GM18909 (cell line): ENCODE measurements around the gene CTPS1.

ENCODE experiments used
- ATAC-seq: cut with Tn5 transposase; IDR thresholded peaks from one replicate; pipeline ENCODE4 v1.9.1; 2021; ENCODE audit warnings: mild to moderate bottlenecking; ENCODE audit not compliant: unreplicated experiment, poor library complexity

CTPS1 gene

DNA sequence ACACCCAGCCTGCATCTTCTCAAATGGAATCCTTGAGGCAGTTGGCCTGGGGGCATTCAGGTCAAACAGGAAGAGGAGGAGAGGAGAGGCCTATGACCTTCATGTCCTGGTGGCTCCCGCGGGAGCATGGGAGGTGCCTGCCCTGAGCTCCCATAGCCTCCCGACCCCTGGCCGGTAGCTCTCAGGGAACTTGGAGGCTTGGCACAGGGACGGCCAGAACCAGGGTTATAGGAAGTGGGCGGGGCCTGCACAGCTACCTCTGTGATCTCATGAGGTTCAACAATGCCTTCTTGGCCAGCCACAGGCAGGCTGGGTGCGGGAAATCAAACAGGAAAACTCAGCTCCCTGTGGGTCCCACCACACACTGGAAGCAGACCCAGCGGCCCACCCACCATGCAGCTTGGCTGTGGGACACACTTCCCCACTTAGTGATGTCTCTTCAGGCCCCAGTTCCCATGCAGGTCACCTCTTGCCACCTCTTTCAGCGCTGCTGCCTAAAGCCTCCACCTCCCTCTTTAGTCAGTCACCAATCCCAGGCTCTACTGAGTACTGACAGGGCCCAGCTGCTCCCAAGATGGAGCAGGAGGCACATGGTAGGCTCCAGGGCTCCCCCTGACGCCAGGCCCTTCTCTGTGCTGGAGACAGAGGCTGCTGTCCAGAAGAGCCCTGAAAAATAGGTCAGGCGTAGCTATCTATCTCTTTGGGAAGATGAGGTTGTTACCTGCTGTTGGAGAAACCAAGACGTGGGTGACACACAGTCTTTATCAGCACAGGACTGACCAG, 42.2 kb downstream of the CTPS1 start, which contains the start of gene SLFNL1:
TSS of gene SLFNL1 (minus strand) at position 200 of the 783 bp plus-strand sequence. CDS start 1,065 bp downstream, outside the sequence.
- ATAC-seq = no peak

- no peak for ATAC-seq
Observed at GRCh38 chr1:41022424-41022823, 42.9 kb downstream of the CTPS1 start.

DNA sequence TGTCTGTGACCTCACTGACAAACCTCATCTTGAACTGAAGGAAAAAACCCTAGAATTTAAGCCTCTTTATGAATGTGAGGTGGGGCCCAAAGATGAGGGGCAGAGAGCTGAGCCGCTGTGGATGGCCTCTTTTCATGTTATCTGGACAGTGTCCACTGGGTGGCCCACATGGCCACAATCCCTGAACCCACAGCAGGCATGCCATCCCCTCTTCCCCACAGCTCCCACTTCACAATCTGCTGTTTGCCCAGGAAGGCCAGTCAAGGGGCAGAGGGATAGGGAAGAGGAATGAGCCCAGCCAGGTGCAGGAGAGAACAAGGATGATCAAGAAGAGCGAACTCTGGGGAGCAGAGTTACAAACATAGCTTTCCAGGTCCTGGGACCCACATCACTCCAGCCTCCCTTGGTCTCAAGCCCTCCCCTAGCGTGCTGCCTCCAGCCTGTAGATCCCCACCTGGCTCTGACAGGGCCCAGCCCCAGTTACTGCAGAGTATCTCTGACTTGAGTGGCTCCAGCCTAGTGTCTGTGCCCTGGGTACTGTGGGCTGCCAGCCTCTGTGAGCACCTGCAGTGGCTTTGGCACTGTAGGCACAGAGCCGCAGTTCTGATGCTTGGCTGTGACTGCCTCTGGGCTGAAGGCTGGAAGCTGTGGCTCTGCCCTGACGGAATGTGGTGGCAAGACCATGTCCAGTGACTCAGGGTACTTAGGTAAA, 43.9 kb downstream of the CTPS1 start:
- ATAC-seq = no peak

- ATAC-seq = no peak
Observed at GRCh38 chr1:41024953-41025352, 45.5 kb downstream of the CTPS1 start.

- ATAC-seq = no peak
Observed at GRCh38 chr1:41025979-41026819, 46.7 kb downstream of the CTPS1 start.

GRCh38 chr1:41028034-41028642, 48.6 kb downstream of the CTPS1 start:
- ATAC-seq = no peak

GRCh38 chr1:41030872-41031616, 51.5 kb downstream of the CTPS1 start:
- no peak for ATAC-seq

- ATAC-seq = no peak
Observed at GRCh38 chr1:41032147-41032546, 52.7 kb downstream of the CTPS1 start.

DNA sequence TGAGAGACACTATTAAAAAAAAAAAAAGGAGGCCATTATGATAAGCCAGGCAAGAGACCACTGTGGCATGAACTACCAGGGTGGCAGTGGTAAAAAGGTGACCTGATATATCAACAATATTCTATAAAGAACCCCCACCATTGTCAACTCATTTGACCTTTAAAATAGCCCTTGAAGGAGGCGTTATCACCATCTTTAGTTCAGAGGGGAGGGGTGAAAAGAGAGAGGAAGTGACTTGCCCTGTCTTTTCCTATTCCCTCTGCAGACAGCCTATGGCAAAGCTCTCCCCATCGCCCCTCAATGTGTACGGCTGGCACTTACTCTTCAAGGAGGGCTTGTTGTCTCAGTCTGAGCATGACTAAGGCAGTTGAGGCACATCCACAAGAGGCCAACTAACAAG, 53.8 kb downstream of the CTPS1 start:
- ATAC-seq = no peak

GRCh38 chr1:41037116-41037903, 57.8 kb downstream of the CTPS1 start:
- no peak for ATAC-seq

DNA sequence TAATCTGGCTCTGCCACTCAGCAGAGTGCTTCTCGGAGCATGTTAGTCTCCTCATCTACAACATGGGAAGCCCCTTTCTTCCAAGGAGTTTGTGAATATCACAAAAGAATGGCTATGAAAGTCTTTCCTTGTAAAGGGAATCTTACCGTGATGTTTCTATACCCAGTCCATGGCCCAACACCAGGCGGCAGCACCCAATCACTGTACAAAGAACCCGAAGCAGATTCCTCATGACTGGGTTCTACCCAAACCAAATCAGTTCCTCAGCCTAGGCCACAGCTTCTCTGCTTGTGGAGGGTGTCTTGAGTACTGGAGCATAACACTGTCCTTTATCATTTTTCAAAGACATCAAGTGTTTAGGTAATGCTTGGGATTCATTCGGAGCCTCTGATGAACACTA, 58.6 kb downstream of the CTPS1 start:
- ATAC-seq = no peak

- no peak for ATAC-seq
Observed at GRCh38 chr1:41041614-41042270, 62.2 kb downstream of the CTPS1 start.

- no peak for ATAC-seq
Observed at GRCh38 chr1:41044187-41044586, 64.7 kb downstream of the CTPS1 start.

GRCh38 chr1:41045740-41046139, 66.2 kb downstream of the CTPS1 start:
- ATAC-seq = no peak

DNA sequence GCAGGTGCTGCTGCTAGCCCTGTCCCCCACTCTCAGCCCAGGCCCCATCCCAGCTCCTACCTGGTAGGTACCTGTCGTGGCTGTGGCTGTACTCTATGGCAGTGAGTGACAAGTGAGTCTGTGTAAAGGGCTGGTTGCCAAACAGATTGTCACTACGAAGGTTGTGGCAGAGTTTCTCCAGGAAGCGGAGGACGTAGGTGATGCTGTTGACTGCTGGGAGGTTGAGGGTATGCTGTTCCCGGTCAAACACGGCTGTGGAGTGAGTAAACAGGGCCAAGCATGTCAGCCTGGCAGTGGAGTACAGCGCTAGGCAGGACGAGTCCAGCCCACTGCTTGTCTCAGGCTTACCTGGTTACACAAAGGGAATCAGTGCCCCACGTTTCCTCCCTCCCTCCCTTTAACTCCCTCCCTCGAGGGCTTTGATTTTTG, 66.9 kb downstream of the CTPS1 start:
- no peak for ATAC-seq

- ATAC-seq = no peak
Observed at GRCh38 chr1:41048540-41048939, 69.0 kb downstream of the CTPS1 start.

DNA sequence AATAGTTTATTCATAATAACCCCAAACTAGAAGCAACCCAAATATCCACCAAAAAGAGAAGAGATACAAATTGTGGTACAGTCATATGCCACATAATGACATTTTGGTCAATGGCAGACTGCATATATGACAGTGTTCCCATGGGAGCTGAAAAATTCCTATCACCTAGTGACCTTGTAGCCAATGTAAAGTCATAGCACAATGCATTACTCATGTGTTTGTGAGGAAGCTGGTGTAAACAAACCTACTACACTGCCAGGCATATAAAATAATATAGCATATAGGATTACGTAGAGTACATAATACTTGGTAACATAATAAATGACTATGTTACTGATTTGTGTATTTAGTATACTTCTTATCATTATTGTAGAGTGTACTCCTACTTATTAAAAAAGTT, 71.5 kb downstream of the CTPS1 start:
- no peak for ATAC-seq

- no peak for ATAC-seq
Observed at GRCh38 chr1:41053316-41053715, 73.8 kb downstream of the CTPS1 start.
